Fibroblast of pulmonary artery (primary cell): ENCODE results near the gene MET.
"Not testable (repeated sequence)": the region's sequence is repeated elsewhere in the genome, so short reads cannot be mapped to it uniquely, and the experiment has no call there.

Source experiments
- DNase-seq: peaks from one replicate; pipeline ENCODE4 v3.0.0-alpha.2; 2010; ENCODE audit warnings: low read depth
- H3K4me3 ChIP-seq: replicated peaks from 2 replicates; pipeline ENCODE4 v1.5.1; 2011; ENCODE audit warnings: low read depth, mild to moderate bottlenecking, control low read depth, low read length, moderate library complexity
- TF ChIP-seq, protein P1 (sequence below): IDR thresholded peaks from 2 replicates; pipeline ENCODE4 v1.5.1; 2011; ENCODE audit warnings: mild to moderate bottlenecking, control low read depth, low read length, inconsistent platforms; ENCODE audit errors: missing control alignments

Gene MET

DNA sequence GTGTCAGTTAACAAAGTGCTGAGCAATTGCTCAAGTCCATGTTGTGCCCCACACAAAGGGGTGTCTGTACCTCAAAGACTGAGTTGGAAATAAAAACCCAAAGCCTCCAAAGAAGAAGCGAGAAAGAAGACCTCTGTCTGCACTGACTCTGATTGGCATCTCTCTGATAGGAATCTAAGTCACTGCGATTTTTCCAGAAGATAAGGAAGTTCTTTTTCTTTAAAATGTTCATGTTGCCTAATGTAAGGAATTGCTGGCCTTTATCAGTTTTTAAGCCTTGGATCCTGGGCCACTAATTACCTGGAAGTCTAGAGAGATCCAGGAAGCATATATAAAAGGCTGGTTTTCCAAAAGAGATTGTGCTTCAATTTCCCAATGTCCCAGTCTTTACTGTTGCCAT, 24.1 kb upstream of the MET start:
- TF ChIP-seq, protein P1, sequence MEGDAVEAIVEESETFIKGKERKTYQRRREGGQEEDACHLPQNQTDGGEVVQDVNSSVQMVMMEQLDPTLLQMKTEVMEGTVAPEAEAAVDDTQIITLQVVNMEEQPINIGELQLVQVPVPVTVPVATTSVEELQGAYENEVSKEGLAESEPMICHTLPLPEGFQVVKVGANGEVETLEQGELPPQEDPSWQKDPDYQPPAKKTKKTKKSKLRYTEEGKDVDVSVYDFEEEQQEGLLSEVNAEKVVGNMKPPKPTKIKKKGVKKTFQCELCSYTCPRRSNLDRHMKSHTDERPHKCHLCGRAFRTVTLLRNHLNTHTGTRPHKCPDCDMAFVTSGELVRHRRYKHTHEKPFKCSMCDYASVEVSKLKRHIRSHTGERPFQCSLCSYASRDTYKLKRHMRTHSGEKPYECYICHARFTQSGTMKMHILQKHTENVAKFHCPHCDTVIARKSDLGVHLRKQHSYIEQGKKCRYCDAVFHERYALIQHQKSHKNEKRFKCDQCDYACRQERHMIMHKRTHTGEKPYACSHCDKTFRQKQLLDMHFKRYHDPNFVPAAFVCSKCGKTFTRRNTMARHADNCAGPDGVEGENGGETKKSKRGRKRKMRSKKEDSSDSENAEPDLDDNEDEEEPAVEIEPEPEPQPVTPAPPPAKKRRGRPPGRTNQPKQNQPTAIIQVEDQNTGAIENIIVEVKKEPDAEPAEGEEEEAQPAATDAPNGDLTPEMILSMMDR: no peak
- no peak overlapping the region for H3K4me3 ChIP-seq
- no peak for DNase-seq

DNA sequence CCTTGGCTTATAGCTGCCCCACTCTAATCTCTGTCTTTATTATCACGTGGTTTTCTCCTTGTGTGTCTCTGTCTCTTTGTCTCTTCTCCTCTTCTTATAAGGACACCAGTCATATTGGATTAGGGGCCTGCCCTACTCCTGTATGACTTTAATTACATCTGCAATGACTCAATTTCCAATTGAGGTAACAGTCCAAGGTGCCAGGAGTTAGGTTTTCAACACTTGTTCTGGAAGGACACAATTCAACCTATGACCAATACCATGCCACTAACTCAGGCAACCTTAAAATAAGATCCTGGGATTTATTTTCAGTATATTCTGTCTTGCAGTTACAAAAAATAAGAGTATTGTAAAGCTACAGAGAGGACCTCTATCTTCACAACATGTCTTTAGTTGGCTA, 21.6 kb upstream of the MET start:
- TF ChIP-seq, protein P1: no peak
- no peak for DNase-seq
- no peak overlapping the region for H3K4me3 ChIP-seq

DNA sequence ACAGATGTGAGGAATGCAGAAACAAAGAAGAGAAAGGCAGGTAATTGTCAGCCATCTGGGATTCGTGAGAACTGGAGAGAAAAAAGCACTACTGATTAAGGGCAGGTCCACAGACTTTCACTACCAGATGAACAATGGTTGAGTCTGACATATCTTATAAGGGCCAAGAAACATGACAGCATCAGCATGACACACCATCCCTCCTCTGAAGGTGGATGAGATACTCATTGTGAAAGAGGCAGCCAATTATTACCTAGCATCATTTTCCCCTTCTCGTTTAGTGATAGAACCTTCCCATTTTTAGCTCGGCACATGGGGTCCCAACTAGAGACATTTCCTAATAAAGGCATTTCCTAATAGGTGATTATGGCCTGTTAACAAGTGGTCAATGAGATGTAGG, 19.2 kb upstream of the MET start:
- no peak for DNase-seq
- H3K4me3 ChIP-seq: no peak overlapping the region
- TF ChIP-seq, protein P1: no peak

DNA sequence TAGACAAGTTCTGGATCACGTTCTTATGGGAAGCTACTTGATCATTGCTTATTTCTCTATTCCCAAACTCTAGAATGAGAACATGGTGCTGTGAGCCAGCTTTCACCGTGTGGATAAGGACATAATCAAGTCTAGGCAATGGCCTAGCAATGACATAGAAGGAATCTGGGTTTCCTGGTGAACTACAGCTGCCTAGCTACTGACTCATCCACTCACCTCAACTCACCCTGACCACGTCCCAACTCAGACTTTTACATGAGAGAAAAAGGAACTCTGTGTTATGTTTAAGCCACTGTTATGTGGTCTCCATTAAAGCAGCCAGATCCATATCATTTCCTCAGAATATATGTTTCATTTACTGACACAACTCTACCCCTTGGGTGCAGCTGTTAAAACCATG, 18.8 kb upstream of the MET start:
- H3K4me3 ChIP-seq: no peak overlapping the region
- DNase-seq: peak; percentile 57
- TF ChIP-seq, protein P1: no peak

DNA sequence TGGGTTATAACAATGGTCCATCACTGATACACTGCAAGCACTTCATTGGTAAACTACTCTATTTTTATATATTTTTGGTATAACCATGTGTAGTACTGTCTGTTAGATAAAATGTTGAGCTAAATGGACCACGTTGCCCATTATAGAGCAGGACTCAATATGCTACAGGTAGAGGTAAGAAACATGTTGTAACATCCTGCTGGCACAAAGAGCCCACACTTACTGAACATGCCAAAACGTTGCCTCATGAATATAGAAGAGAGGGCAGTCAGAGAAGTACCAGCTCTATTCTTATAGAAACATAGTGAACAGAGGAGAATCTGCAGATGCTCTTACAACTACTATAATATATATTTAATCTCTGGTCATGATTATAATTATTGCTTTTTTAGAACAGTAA, 18.4 kb upstream of the MET start:
- DNase-seq: no peak
- TF ChIP-seq, protein P1: no peak
- no peak overlapping the region for H3K4me3 ChIP-seq

DNA sequence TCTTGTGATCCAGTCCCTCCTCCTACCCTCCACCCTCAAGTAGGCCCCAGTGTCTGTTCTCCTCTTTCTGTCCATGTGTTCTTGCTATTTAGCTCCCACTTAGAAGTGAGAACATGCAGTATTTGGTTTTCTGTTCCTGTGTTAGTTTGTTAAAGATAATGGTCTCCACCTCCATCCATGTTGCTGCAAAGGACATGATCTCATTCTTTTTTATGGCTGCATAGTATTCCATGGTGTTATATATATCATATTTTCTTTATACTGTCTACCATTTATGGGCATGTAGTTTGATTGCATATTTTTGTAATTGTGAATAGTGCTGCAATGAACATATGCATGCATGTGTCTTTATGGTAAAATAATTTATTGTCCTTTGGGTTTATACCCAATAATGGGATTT, 12.7 kb upstream of the MET start:
- not testable (repeated sequence) for DNase-seq, H3K4me3 ChIP-seq

DNA sequence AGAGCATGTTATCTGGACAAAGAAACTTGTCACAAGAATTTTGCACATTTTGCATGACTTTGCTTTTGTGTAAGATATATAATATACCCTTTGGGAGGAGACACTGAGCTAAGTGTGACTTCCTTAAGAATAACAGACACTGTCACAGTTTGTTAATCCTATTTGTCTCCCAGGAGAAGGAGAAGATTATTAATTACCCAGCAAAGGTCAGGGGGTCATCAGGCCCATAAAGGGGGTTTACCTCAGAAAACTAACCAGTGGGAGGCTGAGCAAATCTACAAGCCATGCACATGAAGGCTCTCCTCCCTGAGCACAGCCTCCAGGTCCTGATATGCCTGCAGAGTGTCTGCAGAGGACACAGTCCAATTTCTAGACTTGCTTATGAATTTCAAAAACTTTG, 10.1 kb upstream of the MET start:
- H3K4me3 ChIP-seq: no peak overlapping the region
- TF ChIP-seq, protein P1: no peak
- no peak for DNase-seq

DNA sequence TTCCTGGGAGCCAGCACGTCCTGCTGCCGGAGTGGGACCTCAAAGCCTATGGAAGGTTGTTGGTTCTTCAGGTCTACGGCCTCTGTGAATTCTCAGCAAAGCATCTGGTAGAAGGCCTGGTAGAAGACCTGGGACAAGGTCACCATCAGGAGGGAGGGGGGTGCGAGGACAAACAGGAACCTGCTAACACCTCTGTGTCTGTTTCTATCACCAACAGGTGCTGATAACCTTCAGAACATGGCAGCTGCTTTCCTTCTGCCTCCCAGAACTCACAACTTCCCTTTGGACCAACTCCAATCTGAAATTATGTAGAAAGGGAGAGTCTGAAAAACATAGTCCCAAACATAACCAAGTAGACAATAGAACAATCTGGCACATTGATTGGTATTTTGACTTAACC, 8.3 kb upstream of the MET start:
- no peak overlapping the region for H3K4me3 ChIP-seq
- TF ChIP-seq, protein P1: no peak
- no peak for DNase-seq
